Hematopoietic multipotent progenitor cell (in vitro differentiated cells): ENCODE measurements around the gene ACSL3. TPM values are rescaled to one million over a fixed set of nuclear protein-coding genes. Genes with fewer than 3 reads are reported as not detected.
A peak's percentile ranks its signal among the peaks of the same experiment; 100 is the strongest.
"Not testable (repeated sequence)": the region's sequence is repeated elsewhere in the genome, so short reads cannot be mapped to it uniquely, and the experiment has no call there.

Source experiments
- DNase-seq, 3 donors: peaks; one replicate each; pipeline ENCODE4 v3.0.0-alpha.2; 2011 to 2015; ENCODE audit warnings: low read depth in 2 of 3, low spot score in 2 of 3
- total RNA-seq: library from RNA; depleted of rRNA; stranded (reverse); fragments of >200 nt; gene quantifications from one replicate; pipeline ENCODE4 v1.2.3, GENCODE V29; 2012

ACSL3 gene
- total RNA-seq, 1 donor: 18.9 TPM

- DNase-seq: no peak
Measured at GRCh38 chr2:222851956-222852617, 8.7 kb upstream of the ACSL3 start.

- no peak for DNase-seq
Measured at GRCh38 chr2:222854773-222855700, 5.8 kb upstream of the ACSL3 start.

- peak in 1 of 3 donors; percentile 6 for DNase-seq
Measured at GRCh38 chr2:222859786-222860612, 837 bp upstream of the ACSL3 start.

GRCh38 chr2:222861411-222862105 is 722 bp downstream of the ACSL3 start:
- DNase-seq: peak in 1 of 3 donors; percentile 43

GRCh38 chr2:222862106-222862908 is 1.5 kb downstream of the ACSL3 start:
- DNase-seq: no peak

- no peak for DNase-seq
Measured at GRCh38 chr2:222862909-222863544, 2.2 kb downstream of the ACSL3 start.

GRCh38 chr2:222864296-222864695 is 3.5 kb downstream of the ACSL3 start:
- no peak for DNase-seq

- no peak for DNase-seq
Measured at GRCh38 chr2:222865301-222865700, 4.5 kb downstream of the ACSL3 start.

GRCh38 chr2:222866358-222866960 is 5.6 kb downstream of the ACSL3 start:
- DNase-seq: peak in 1 of 3 donors; percentile 36

- DNase-seq: not testable (repeated sequence)
Measured at GRCh38 chr2:222868560-222869251, 7.9 kb downstream of the ACSL3 start.

GRCh38 chr2:222869252-222869560 is 8.4 kb downstream of the ACSL3 start:
- peak in 1 of 3 donors; percentile 27 for DNase-seq

GRCh38 chr2:222871291-222871690 is 10.5 kb downstream of the ACSL3 start:
- DNase-seq: no peak

- DNase-seq: no peak
Measured at GRCh38 chr2:222872551-222872950, 11.7 kb downstream of the ACSL3 start.

- no peak for DNase-seq
Measured at GRCh38 chr2:222875482-222875881, 14.6 kb downstream of the ACSL3 start.

- DNase-seq: no peak
Measured at GRCh38 chr2:222876947-222877346, 16.1 kb downstream of the ACSL3 start.

- DNase-seq: no peak
Measured at GRCh38 chr2:222877556-222878300, 16.9 kb downstream of the ACSL3 start.

- DNase-seq: no peak
Measured at GRCh38 chr2:222878301-222878876, 17.6 kb downstream of the ACSL3 start.
